ENCODE data around the gene SUSD2. TPM values are rescaled to one million over a fixed set of nuclear protein-coding genes. Genes with fewer than 3 reads are reported as not detected.
A peak's percentile ranks its signal among the peaks of the same experiment; 100 is the strongest.

The SUSD2 gene
- total RNA-seq, 2 donors from 2014 or later: 2.4 to 2.7 TPM

- no peaks in the 10 kb centered on the region for H3K9me3 Mint-ChIP-seq
- H3K27ac Mint-ChIP-seq: no peak overlapping the region
- ATAC-seq: no peak
- DNase-seq (ENCODE audit: low spot score): peak; percentile 56
- no peaks in the 10 kb centered on the region for H3K36me3 Mint-ChIP-seq
- H3K27me3 Mint-ChIP-seq: no peaks in the 10 kb centered on the region
- no peak overlapping the region for H3K4me3 Mint-ChIP-seq
- H3K4me1 Mint-ChIP-seq (ENCODE audit: low read depth in 2 of 2): no peaks in the 10 kb centered on the region
Measured at GRCh38 chr22:24183321-24184031, 2.2 kb downstream of the SUSD2 start.

GRCh38 chr22:24184057-24184798, 2.9 kb downstream of the SUSD2 start:
- Mint-ChIP-seq H3K4me1 (ENCODE audit: low read depth in 2 of 2) (no peaks in the 10 kb centered on the region), H3K27me3 (no peaks in the 10 kb centered on the region), H3K36me3 (no peaks in the 10 kb centered on the region), H3K27ac (no peak overlapping the region), H3K9me3 (no peaks in the 10 kb centered on the region), H3K4me3 (no peak overlapping the region)
- peak; percentile 54 for DNase-seq (ENCODE audit: low spot score)
- no peak for ATAC-seq

- Mint-ChIP-seq H3K9me3 (no peaks in the 10 kb centered on the region), H3K27me3 (no peaks in the 10 kb centered on the region), H3K4me1 (ENCODE audit: low read depth in 2 of 2) (peaks cover 0 to 4% of the 10 kb centered on the region in 2 donors), H3K36me3 (no peaks in the 10 kb centered on the region), H3K4me3 (no peak overlapping the region), H3K27ac (no peak overlapping the region)
- DNase-seq (ENCODE audit: low spot score): peak; percentile 57
- no peak for ATAC-seq
Measured at GRCh38 chr22:24185001-24185500, 3.8 kb downstream of the SUSD2 start.

GRCh38 chr22:24185501-24186351, 4.4 kb downstream of the SUSD2 start:
- H3K4me3 Mint-ChIP-seq: no peak overlapping the region
- peak; percentile 55 for DNase-seq (ENCODE audit: low spot score)
- no peaks in the 10 kb centered on the region for H3K36me3 Mint-ChIP-seq
- H3K27ac Mint-ChIP-seq: no peak overlapping the region
- H3K9me3 Mint-ChIP-seq: no peaks in the 10 kb centered on the region
- ATAC-seq: no peak
- peaks cover 0 to 4% of the 10 kb centered on the region in 2 donors for H3K4me1 Mint-ChIP-seq (ENCODE audit: low read depth in 2 of 2)
- no peaks in the 10 kb centered on the region for H3K27me3 Mint-ChIP-seq

- Mint-ChIP-seq H3K4me1 (ENCODE audit: low read depth in 2 of 2) (peaks cover 0 to 4% of the 10 kb centered on the region in 2 donors), H3K27me3 (no peaks in the 10 kb centered on the region), H3K27ac (no peak overlapping the region), H3K9me3 (no peaks in the 10 kb centered on the region), H3K4me3 (no peak overlapping the region), H3K36me3 (no peaks in the 10 kb centered on the region)
- ATAC-seq (no peak), DNase-seq (ENCODE audit: low spot score) (peak; percentile 60)
Measured at GRCh38 chr22:24186352-24186740, 5.1 kb downstream of the SUSD2 start.

GRCh38 chr22:24186892-24187670, 5.8 kb downstream of the SUSD2 start:
- ATAC-seq (no peak), DNase-seq (ENCODE audit: low spot score) (peak; percentile 59)
- Mint-ChIP-seq H3K27me3 (no peaks in the 10 kb centered on the region), H3K36me3 (no peaks in the 10 kb centered on the region), H3K9me3 (no peaks in the 10 kb centered on the region), H3K4me1 (ENCODE audit: low read depth in 2 of 2) (peaks cover 0 to 4% of the 10 kb centered on the region in 2 donors), H3K27ac (no peak overlapping the region), H3K4me3 (no peak overlapping the region)

GRCh38 chr22:24187731-24188644, 6.7 kb downstream of the SUSD2 start:
- ATAC-seq (no peak), DNase-seq (ENCODE audit: low spot score) (peak; percentile 56)
- H3K4me3 Mint-ChIP-seq: no peak overlapping the region
- no peaks in the 10 kb centered on the region for H3K36me3 Mint-ChIP-seq
- H3K27ac Mint-ChIP-seq: peak overlapping the region in 1 of 2 donors; percentile 21
- H3K9me3 Mint-ChIP-seq: no peaks in the 10 kb centered on the region
- H3K27me3 Mint-ChIP-seq: no peaks in the 10 kb centered on the region
- H3K4me1 Mint-ChIP-seq (ENCODE audit: low read depth in 2 of 2): peaks cover 0 to 4% of the 10 kb centered on the region in 2 donors

- peaks cover 0 to 4% of the 10 kb centered on the region in 2 donors for H3K4me1 Mint-ChIP-seq (ENCODE audit: low read depth in 2 of 2)
- ATAC-seq (no peak), DNase-seq (ENCODE audit: low spot score) (no peak)
- no peaks in the 10 kb centered on the region for H3K27me3 Mint-ChIP-seq
- no peak overlapping the region for H3K4me3 Mint-ChIP-seq
- H3K27ac Mint-ChIP-seq: peak overlapping the region in 1 of 2 donors; percentile 21
- H3K36me3 Mint-ChIP-seq: no peaks in the 10 kb centered on the region
- no peaks in the 10 kb centered on the region for H3K9me3 Mint-ChIP-seq
Measured at GRCh38 chr22:24188705-24189248, 7.5 kb downstream of the SUSD2 start.

GRCh38 chr22:24189249-24190158, 8.2 kb downstream of the SUSD2 start:
- ATAC-seq (peak; percentile 55 to 79), DNase-seq (ENCODE audit: low spot score) (peak; percentile 61)
- no peaks in the 10 kb centered on the region for H3K9me3 Mint-ChIP-seq
- peak overlapping the region in 1 of 2 donors; percentile 21 for H3K27ac Mint-ChIP-seq
- H3K4me3 Mint-ChIP-seq: no peak overlapping the region
- no peaks in the 10 kb centered on the region for H3K27me3 Mint-ChIP-seq
- peaks cover 0 to 4% of the 10 kb centered on the region in 2 donors for H3K4me1 Mint-ChIP-seq (ENCODE audit: low read depth in 2 of 2)
- H3K36me3 Mint-ChIP-seq: no peaks in the 10 kb centered on the region

GRCh38 chr22:24190159-24190540, 8.9 kb downstream of the SUSD2 start:
- H3K9me3 Mint-ChIP-seq: no peaks in the 10 kb centered on the region
- peaks cover 0 to 4% of the 10 kb centered on the region in 2 donors for H3K4me1 Mint-ChIP-seq (ENCODE audit: low read depth in 2 of 2)
- H3K27me3 Mint-ChIP-seq: no peaks in the 10 kb centered on the region
- H3K4me3 Mint-ChIP-seq: no peak overlapping the region
- H3K36me3 Mint-ChIP-seq: no peaks in the 10 kb centered on the region
- DNase-seq (ENCODE audit: low spot score): peak; percentile 60
- no peak for ATAC-seq
- peak overlapping the region in 1 of 2 donors; percentile 21 for H3K27ac Mint-ChIP-seq

GRCh38 chr22:24190596-24191208, 9.4 kb downstream of the SUSD2 start:
- H3K27ac Mint-ChIP-seq: peak overlapping the region in 1 of 2 donors; percentile 21
- H3K27me3 Mint-ChIP-seq: no peaks in the 10 kb centered on the region
- no peak for DNase-seq (ENCODE audit: low spot score)
- no peak overlapping the region for H3K4me3 Mint-ChIP-seq
- H3K9me3 Mint-ChIP-seq: no peaks in the 10 kb centered on the region
- H3K36me3 Mint-ChIP-seq: no peaks in the 10 kb centered on the region
- peaks cover 0 to 4% of the 10 kb centered on the region in 2 donors for H3K4me1 Mint-ChIP-seq (ENCODE audit: low read depth in 2 of 2)
- ATAC-seq: no peak

All from natural killer cell treated with Interleukin-12 subunit alpha and Interleukin-12 subunit beta and Interleukin-15 and Interleukin-18, amount 100 ng/mL, for 72 hours (primary cell).